NT2/D1 (cell line): ENCODE results near the gene TOLLIP.

ENCODE experiments used
- YY1 ChIP-seq: IDR thresholded peaks from 2 replicates; pipeline ENCODE4 v1.6.1; 2011; ENCODE audit not compliant: insufficient read length, insufficient read depth
- ZNF274 ChIP-seq: IDR thresholded peaks from 2 replicates; pipeline ENCODE4 v1.6.1; 2011; ENCODE audit warnings: mild to moderate bottlenecking, low read depth, low read length

GRCh38 chr11:1237128-1237580 is 72.3 kb downstream of the TOLLIP start:
- no peak for TF ChIP-seq ZNF274
- TF ChIP-seq YY1, result no peak
